NCI-H345 treated with DMSO at 0.1 percent for 48 hours (cell line): Measurements from ENCODE around the gene KDM6A.
"Not testable (repeated sequence)": the region's sequence is repeated elsewhere in the genome, so short reads cannot be mapped to it uniquely, and the experiment has no call there.

Source experiments
- DNase-seq: peaks from one replicate; lab custom pipeline; 2025; ENCODE audit not compliant: unreplicated experiment; lab: John Stamatoyannopoulos, UW

Gene KDM6A

GRCh38 chrX:44958480-44958879 lies 85.5 kb downstream of the KDM6A start:
- no peak for DNase-seq

- no peak for DNase-seq
Measured at GRCh38 chrX:44961817-44962607, 89.0 kb downstream of the KDM6A start.

GRCh38 chrX:44962944-44963343 lies 90.0 kb downstream of the KDM6A start:
- DNase-seq, result no peak

- DNase-seq, result no peak
Measured at GRCh38 chrX:44967221-44967620, 94.2 kb downstream of the KDM6A start.

- DNase-seq, result no peak
Measured at GRCh38 chrX:44970709-44971108, 97.7 kb downstream of the KDM6A start.

GRCh38 chrX:44971674-44972073 lies 98.7 kb downstream of the KDM6A start:
- no peak for DNase-seq

- no peak for DNase-seq
Measured at GRCh38 chrX:44972132-44972531, 99.1 kb downstream of the KDM6A start.

GRCh38 chrX:44973420-44973932 lies 100.5 kb downstream of the KDM6A start:
- DNase-seq, result no peak

GRCh38 chrX:44974451-44974850 lies 101.5 kb downstream of the KDM6A start:
- DNase-seq, result no peak

- DNase-seq, result no peak
Measured at GRCh38 chrX:44975666-44976263, 102.8 kb downstream of the KDM6A start.

GRCh38 chrX:44978976-44979375 lies 106.0 kb downstream of the KDM6A start:
- DNase-seq, result no peak

- DNase-seq, result no peak
Measured at GRCh38 chrX:44980403-44980802, 107.4 kb downstream of the KDM6A start.

GRCh38 chrX:44980883-44981282 lies 107.9 kb downstream of the KDM6A start:
- DNase-seq, result no peak

GRCh38 chrX:44989995-44990770 lies 117.2 kb downstream of the KDM6A start:
- DNase-seq, result no peak

GRCh38 chrX:44992775-44993174 lies 119.8 kb downstream of the KDM6A start:
- DNase-seq, result no peak

- DNase-seq, result no peak
Measured at GRCh38 chrX:44996277-44996676, 123.3 kb downstream of the KDM6A start.

GRCh38 chrX:44997282-44997812 lies 124.4 kb downstream of the KDM6A start:
- DNase-seq, result no peak

GRCh38 chrX:44997888-44998287 lies 124.9 kb downstream of the KDM6A start:
- no peak for DNase-seq

GRCh38 chrX:44999237-44999636 lies 126.2 kb downstream of the KDM6A start:
- DNase-seq, result not testable (repeated sequence)

- not testable (repeated sequence) for DNase-seq
Measured at GRCh38 chrX:44999872-45000271, 126.9 kb downstream of the KDM6A start.

- DNase-seq, result no peak
Measured at GRCh38 chrX:45001048-45001447, 128.1 kb downstream of the KDM6A start.
